Mammary epithelial cell (primary cell): ENCODE data around the gene DHX30.

Experiments used
- EZH2 ChIP-seq: IDR thresholded peaks from 2 replicates; pipeline ENCODE4 v1.6.1; 2012; ENCODE audit warnings: low read length, inconsistent platforms, borderline replicate concordance
- TF ChIP-seq, protein P1 (sequence below), 2 donors: IDR thresholded peaks in 1 of 2; conservative IDR thresholded peaks in 1 of 2; 2 replicates each; pipeline ENCODE4 v1.5.1; 2011 to 2012; ENCODE audit warnings: inconsistent platforms in 2 of 2, low read length in 2 of 2, mild to moderate bottlenecking in 2 of 2, control low read depth in 1 of 2, low read depth in 1 of 2; ENCODE audit not compliant: insufficient read depth in 1 of 2; ENCODE audit errors: extremely low read depth in 1 of 2

DNA sequence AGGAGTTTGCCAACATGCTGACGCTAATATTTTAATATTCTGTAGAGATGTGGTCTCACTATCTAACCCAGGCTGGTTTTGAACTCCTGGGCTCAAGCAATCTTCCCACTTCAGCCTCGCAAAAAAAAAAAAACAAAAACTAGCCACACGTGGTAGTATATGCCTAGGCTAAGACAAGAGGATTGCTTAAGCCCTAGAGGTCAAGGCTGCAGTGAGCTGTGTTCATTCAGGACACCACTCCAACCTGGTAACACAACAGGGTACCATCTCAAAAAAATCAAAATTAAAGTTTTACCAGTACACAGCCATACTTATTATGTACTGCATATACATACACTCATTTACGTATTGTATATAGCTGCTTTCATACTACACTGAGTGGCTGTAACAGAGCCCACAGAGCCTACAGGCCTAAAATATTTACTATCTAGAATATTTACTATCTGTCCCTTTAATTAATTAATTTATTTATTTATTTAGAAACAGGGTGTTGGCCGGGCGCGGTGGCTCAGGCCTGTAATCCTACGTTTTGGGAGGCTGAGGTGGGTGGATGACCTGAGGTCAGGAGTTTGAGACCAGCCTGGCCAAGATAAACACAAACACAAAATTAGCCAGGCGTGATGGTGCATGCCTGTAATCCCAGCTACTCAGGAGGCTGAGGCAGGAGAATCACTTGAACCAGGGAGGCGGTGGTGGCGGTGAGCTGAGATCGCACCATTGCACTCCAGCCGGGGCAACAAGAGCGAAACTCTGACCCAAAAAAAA, 44.5 kb upstream of the DHX30 start:
- TF ChIP-seq, protein P1, sequence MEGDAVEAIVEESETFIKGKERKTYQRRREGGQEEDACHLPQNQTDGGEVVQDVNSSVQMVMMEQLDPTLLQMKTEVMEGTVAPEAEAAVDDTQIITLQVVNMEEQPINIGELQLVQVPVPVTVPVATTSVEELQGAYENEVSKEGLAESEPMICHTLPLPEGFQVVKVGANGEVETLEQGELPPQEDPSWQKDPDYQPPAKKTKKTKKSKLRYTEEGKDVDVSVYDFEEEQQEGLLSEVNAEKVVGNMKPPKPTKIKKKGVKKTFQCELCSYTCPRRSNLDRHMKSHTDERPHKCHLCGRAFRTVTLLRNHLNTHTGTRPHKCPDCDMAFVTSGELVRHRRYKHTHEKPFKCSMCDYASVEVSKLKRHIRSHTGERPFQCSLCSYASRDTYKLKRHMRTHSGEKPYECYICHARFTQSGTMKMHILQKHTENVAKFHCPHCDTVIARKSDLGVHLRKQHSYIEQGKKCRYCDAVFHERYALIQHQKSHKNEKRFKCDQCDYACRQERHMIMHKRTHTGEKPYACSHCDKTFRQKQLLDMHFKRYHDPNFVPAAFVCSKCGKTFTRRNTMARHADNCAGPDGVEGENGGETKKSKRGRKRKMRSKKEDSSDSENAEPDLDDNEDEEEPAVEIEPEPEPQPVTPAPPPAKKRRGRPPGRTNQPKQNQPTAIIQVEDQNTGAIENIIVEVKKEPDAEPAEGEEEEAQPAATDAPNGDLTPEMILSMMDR (conservative IDR thresholded peaks at IDR 0.05 in 1 of 2, IDR thresholded peaks at IDR 0.05 in 1 of 2; ENCODE audit: extremely low read depth in 1 of 2, insufficient read depth in 1 of 2, low read depth in 1 of 2, low read length in 2 of 2): no peak
- no peak for TF ChIP-seq EZH2
